CD4-positive, alpha-beta T cell treated with Interferon alpha-2 for 1 hour (primary cell): ENCODE data around the gene NLGN1.

Experiments used
- DNase-seq, 2 donors: peaks; one replicate each; pipeline ENCODE4 v3.0.0-alpha.2; 2020 to 2022

NLGN1 gene

GRCh38 chr3:173650596-173650995, 253.1 kb downstream of the NLGN1 start:
- no peak for DNase-seq

- DNase-seq = no peak
Observed at GRCh38 chr3:173652093-173652492, 254.5 kb downstream of the NLGN1 start.

GRCh38 chr3:173653781-173654180, 256.2 kb downstream of the NLGN1 start:
- no peak for DNase-seq

GRCh38 chr3:173659972-173660371, 262.4 kb downstream of the NLGN1 start:
- no peak for DNase-seq

- no peak for DNase-seq
Observed at GRCh38 chr3:173660645-173661299, 263.2 kb downstream of the NLGN1 start.

GRCh38 chr3:173663696-173664111, 266.2 kb downstream of the NLGN1 start:
- DNase-seq = no peak

GRCh38 chr3:173676094-173676493, 278.6 kb downstream of the NLGN1 start:
- DNase-seq = no peak

GRCh38 chr3:173681188-173681678, 283.7 kb downstream of the NLGN1 start:
- no peak for DNase-seq

GRCh38 chr3:173685456-173685855, 287.9 kb downstream of the NLGN1 start:
- DNase-seq = no peak

- DNase-seq = no peak
Observed at GRCh38 chr3:173688216-173688842, 290.8 kb downstream of the NLGN1 start.

- DNase-seq = no peak
Observed at GRCh38 chr3:173690542-173691180, 293.1 kb downstream of the NLGN1 start.

- DNase-seq = no peak
Observed at GRCh38 chr3:173699353-173699752, 301.8 kb downstream of the NLGN1 start.

GRCh38 chr3:173700336-173700735, 302.8 kb downstream of the NLGN1 start:
- no peak for DNase-seq

GRCh38 chr3:173702561-173702960, 305.0 kb downstream of the NLGN1 start:
- no peak for DNase-seq

GRCh38 chr3:173703771-173704170, 306.2 kb downstream of the NLGN1 start:
- no peak for DNase-seq

- no peak for DNase-seq
Observed at GRCh38 chr3:173706630-173707029, 309.1 kb downstream of the NLGN1 start.

GRCh38 chr3:173708191-173708590, 310.6 kb downstream of the NLGN1 start:
- no peak for DNase-seq

GRCh38 chr3:173709026-173709425, 311.5 kb downstream of the NLGN1 start:
- DNase-seq = no peak

- DNase-seq = no peak
Observed at GRCh38 chr3:173711619-173712018, 314.1 kb downstream of the NLGN1 start.

GRCh38 chr3:173719585-173719984, 322.0 kb downstream of the NLGN1 start:
- DNase-seq = no peak

GRCh38 chr3:173725507-173725906, 328.0 kb downstream of the NLGN1 start:
- no peak for DNase-seq

GRCh38 chr3:173730391-173730790, 332.8 kb downstream of the NLGN1 start:
- DNase-seq = no peak

- no peak for DNase-seq
Observed at GRCh38 chr3:173732237-173732636, 334.7 kb downstream of the NLGN1 start.

- DNase-seq = no peak
Observed at GRCh38 chr3:173733029-173733652, 335.6 kb downstream of the NLGN1 start.
